Measurements from ENCODE around the gene AOAH.

AOAH gene

GRCh38 chr7:36549029-36549428 lies 175.3 kb downstream of the AOAH start:
- DNase-seq (ENCODE audit: low read depth in 2 of 2), result no peak

- no peak for DNase-seq (ENCODE audit: low read depth in 2 of 2)
These were observed 176.9 kb downstream of the AOAH start for GRCh38 chr7:36547416-36547815.

- no peak for DNase-seq (ENCODE audit: low read depth in 2 of 2)
These were observed 178.0 kb downstream of the AOAH start for GRCh38 chr7:36546331-36546730.

- no peak for DNase-seq (ENCODE audit: low read depth in 2 of 2)
These were observed 179.0 kb downstream of the AOAH start for GRCh38 chr7:36545291-36545690.

- no peak for DNase-seq (ENCODE audit: low read depth in 2 of 2)
These were observed 186.2 kb downstream of the AOAH start for GRCh38 chr7:36538126-36538525.

GRCh38 chr7:36535866-36536664 lies 188.2 kb downstream of the AOAH start:
- DNase-seq (ENCODE audit: low read depth in 2 of 2), result no peak

- no peak for DNase-seq (ENCODE audit: low read depth in 2 of 2)
These were observed 190.6 kb downstream of the AOAH start for GRCh38 chr7:36533717-36534116.

GRCh38 chr7:36532981-36533499 lies 191.3 kb downstream of the AOAH start:
- DNase-seq (ENCODE audit: low read depth in 2 of 2), result no peak

GRCh38 chr7:36531951-36532350 lies 192.3 kb downstream of the AOAH start:
- DNase-seq (ENCODE audit: low read depth in 2 of 2), result no peak

- DNase-seq (ENCODE audit: low read depth in 2 of 2), result no peak
These were observed 193.8 kb downstream of the AOAH start for GRCh38 chr7:36530456-36530855.

- DNase-seq (ENCODE audit: low read depth in 2 of 2), result no peak
These were observed 196.8 kb downstream of the AOAH start for GRCh38 chr7:36527549-36527913.

GRCh38 chr7:36526863-36527548 lies 197.3 kb downstream of the AOAH start:
- no peak for DNase-seq (ENCODE audit: low read depth in 2 of 2)

GRCh38 chr7:36523371-36524101 lies 200.8 kb downstream of the AOAH start:
- DNase-seq (ENCODE audit: low read depth in 2 of 2), result no peak

GRCh38 chr7:36522453-36523007 lies 201.8 kb downstream of the AOAH start:
- no peak for DNase-seq (ENCODE audit: low read depth in 2 of 2)

GRCh38 chr7:36521911-36522310 lies 202.4 kb downstream of the AOAH start:
- no peak for DNase-seq (ENCODE audit: low read depth in 2 of 2)

- DNase-seq (ENCODE audit: low read depth in 2 of 2), result no peak
These were observed 203.2 kb downstream of the AOAH start for GRCh38 chr7:36521133-36521532.

- no peak for DNase-seq (ENCODE audit: low read depth in 2 of 2)
These were observed 208.4 kb downstream of the AOAH start for GRCh38 chr7:36515847-36516246.

- no peak for DNase-seq (ENCODE audit: low read depth in 2 of 2)
These were observed 209.7 kb downstream of the AOAH start for GRCh38 chr7:36514289-36515243.

- DNase-seq (ENCODE audit: low read depth in 2 of 2), result no peak
These were observed 210.9 kb downstream of the AOAH start for GRCh38 chr7:36513393-36513792.

GRCh38 chr7:36512616-36513015 lies 211.7 kb downstream of the AOAH start:
- DNase-seq (ENCODE audit: low read depth in 2 of 2), result no peak

- no peak for DNase-seq (ENCODE audit: low read depth in 2 of 2)
These were observed 214.3 kb downstream of the AOAH start for GRCh38 chr7:36509962-36510361.

All from stimulated activated CD4-positive, alpha-beta T cell treated with anti-CD3 and anti-CD28 coated beads, Interleukin-12 subunit alpha, Interleukin-12 subunit beta, amount 100 ng/mL, for 24 hours (primary cell).